Parathyroid adenoma (tissue), 2 donors: ENCODE results near the gene ARHGEF12.

Experiments
- H2AFZ ChIP-seq: fragments of 300-600 bp; sonication (generic); one replicate; pipeline ENCODE4 v1.7.0; 2017; ENCODE audit warnings: antibody characterized with exemption, mild to moderate bottlenecking
- H3K27ac ChIP-seq: fragments of 300-600 bp; sonication (generic); one replicate; pipeline ENCODE4 v1.7.0; 2017
- H3K27me3 ChIP-seq: fragments of 300-600 bp; sonication (generic); one replicate; pipeline ENCODE4 v1.7.0; 2017; ENCODE audit warnings: low read length; ENCODE audit not compliant: control insufficient read depth, insufficient read depth
- H3K36me3 ChIP-seq: fragments of 300-600 bp; sonication (generic); one replicate; pipeline ENCODE4 v1.7.0; 2017; ENCODE audit warnings: low read length; ENCODE audit not compliant: control insufficient read depth, insufficient read depth
- H3K4me1 ChIP-seq: fragments of 300-600 bp; sonication (generic); one replicate; pipeline ENCODE4 v1.7.0; 2017; ENCODE audit warnings: control low read depth
- H3K4me2 ChIP-seq: fragments of 300-600 bp; sonication (generic); one replicate; pipeline ENCODE4 v1.7.0; 2017; ENCODE audit warnings: low read length
- H3K4me3 ChIP-seq: fragments of 300-600 bp; sonication (generic); one replicate; pipeline ENCODE4 v1.7.0; 2017; ENCODE audit warnings: low read depth, low read length
- H3K79me2 ChIP-seq: fragments of 300-600 bp; sonication (generic); one replicate; pipeline ENCODE4 v1.7.0; 2017; ENCODE audit warnings: control low read depth
- H3K9ac ChIP-seq: fragments of 300-600 bp; sonication (generic); one replicate; pipeline ENCODE4 v1.7.0; 2017; ENCODE audit warnings: mild to moderate bottlenecking
- H3K9me3 ChIP-seq: fragments of 300-600 bp; sonication (generic); one replicate; pipeline ENCODE4 v1.7.0; 2017; ENCODE audit warnings: low read length; ENCODE audit not compliant: control insufficient read depth
- TF ChIP-seq, protein P1 (sequence below): fragments of 300-600 bp; sonication (generic); IDR thresholded peaks from one replicate; pipeline ENCODE4 v1.7.0; 2017; ENCODE audit warnings: antibody characterized with exemption, mild to moderate bottlenecking
- donor health status: primary hyperparathyroidism.

ARHGEF12 gene

GRCh38 chr11:120306519-120307242, 29.5 kb upstream of the ARHGEF12 start:
- H3K27me3 ChIP-seq = no peaks in the 10 kb centered on the region
- no peak overlapping the region for H3K27ac ChIP-seq
- TF ChIP-seq, protein P1, sequence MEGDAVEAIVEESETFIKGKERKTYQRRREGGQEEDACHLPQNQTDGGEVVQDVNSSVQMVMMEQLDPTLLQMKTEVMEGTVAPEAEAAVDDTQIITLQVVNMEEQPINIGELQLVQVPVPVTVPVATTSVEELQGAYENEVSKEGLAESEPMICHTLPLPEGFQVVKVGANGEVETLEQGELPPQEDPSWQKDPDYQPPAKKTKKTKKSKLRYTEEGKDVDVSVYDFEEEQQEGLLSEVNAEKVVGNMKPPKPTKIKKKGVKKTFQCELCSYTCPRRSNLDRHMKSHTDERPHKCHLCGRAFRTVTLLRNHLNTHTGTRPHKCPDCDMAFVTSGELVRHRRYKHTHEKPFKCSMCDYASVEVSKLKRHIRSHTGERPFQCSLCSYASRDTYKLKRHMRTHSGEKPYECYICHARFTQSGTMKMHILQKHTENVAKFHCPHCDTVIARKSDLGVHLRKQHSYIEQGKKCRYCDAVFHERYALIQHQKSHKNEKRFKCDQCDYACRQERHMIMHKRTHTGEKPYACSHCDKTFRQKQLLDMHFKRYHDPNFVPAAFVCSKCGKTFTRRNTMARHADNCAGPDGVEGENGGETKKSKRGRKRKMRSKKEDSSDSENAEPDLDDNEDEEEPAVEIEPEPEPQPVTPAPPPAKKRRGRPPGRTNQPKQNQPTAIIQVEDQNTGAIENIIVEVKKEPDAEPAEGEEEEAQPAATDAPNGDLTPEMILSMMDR = no peak
- no peaks in the 10 kb centered on the region for H3K79me2 ChIP-seq
- peaks cover 9% of the 10 kb centered on the region for H3K4me1 ChIP-seq
- H3K4me2 ChIP-seq = no peak overlapping the region
- no peaks in the 10 kb centered on the region for H3K36me3 ChIP-seq
- no peaks in the 10 kb centered on the region for H3K9me3 ChIP-seq
- H2AFZ ChIP-seq = no peak overlapping the region
- no peak overlapping the region for H3K9ac ChIP-seq
- no peak overlapping the region for H3K4me3 ChIP-seq

GRCh38 chr11:120307476-120307875, 28.7 kb upstream of the ARHGEF12 start:
- H3K4me3 ChIP-seq = no peak overlapping the region

DNA sequence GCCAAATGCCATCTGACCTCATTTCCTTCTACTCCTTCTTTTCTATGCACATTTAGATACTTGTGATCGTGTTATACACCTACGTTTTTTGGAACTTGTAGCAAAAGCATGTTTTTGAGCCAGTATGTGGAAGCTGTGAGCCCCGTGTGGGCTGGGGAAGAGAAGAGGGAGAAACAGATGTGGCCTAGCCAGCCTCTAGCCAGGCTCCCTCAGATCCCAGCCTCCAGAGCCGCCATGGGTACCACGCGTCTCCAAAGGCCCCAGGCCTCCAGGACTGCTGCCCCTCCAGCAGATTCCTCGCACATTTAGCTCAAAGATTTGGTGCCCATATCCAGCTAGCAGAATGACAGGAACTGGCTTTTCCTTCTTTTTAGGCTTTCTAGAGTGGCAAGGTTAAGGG, 28.1 kb upstream of the ARHGEF12 start:
- Histone ChIP-seq H3K4me2 (no peak overlapping the region), H3K79me2 (no peaks in the 10 kb centered on the region), H3K9ac (no peak overlapping the region), H3K27me3 (no peaks in the 10 kb centered on the region), H3K36me3 (no peaks in the 10 kb centered on the region), H3K4me3 (no peak overlapping the region), H2AFZ (no peak overlapping the region), H3K9me3 (no peaks in the 10 kb centered on the region), H3K27ac (no peak overlapping the region), H3K4me1 (no peaks in the 10 kb centered on the region)
- TF ChIP-seq, protein P1 = no peak

More at GRCh38 chr11:120307476-120307875, 28.7 kb upstream of the ARHGEF12 start:
- no peaks in the 10 kb centered on the region for H3K36me3 ChIP-seq
- peaks cover 4% of the 10 kb centered on the region for H3K4me1 ChIP-seq
- no peaks in the 10 kb centered on the region for H3K79me2 ChIP-seq
- no peaks in the 10 kb centered on the region for H3K9me3 ChIP-seq
- H2AFZ ChIP-seq = no peak overlapping the region
- H3K9ac ChIP-seq = no peak overlapping the region
- TF ChIP-seq, protein P1 = no peak
- H3K27ac ChIP-seq = no peak overlapping the region
- no peaks in the 10 kb centered on the region for H3K27me3 ChIP-seq
- H3K4me2 ChIP-seq = no peak overlapping the region

DNA sequence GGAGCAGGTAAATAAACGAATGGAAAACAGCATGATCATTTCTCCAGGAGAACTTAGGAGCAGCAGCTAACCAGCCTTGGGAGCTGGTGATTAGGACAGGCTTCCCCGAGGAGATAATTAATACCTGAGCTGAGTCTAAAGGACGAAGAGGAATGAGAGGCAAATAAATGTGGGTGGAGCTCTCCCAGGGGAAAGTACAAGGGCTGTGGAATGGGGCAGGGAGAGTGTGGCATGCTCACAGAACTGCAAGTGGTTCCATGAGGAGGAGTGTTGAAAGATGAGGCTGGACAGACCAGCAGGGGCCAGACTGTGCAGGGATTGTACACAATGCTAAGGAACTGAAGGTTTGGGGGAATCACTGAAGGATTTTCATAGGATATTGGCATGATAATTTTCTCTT, 25.3 kb upstream of the ARHGEF12 start:
- H2AFZ ChIP-seq = no peak overlapping the region
- H3K9ac ChIP-seq = no peak overlapping the region
- H3K79me2 ChIP-seq = no peaks in the 10 kb centered on the region
- TF ChIP-seq, protein P1 = no peak
- no peak overlapping the region for H3K4me3 ChIP-seq
- no peak overlapping the region for H3K4me2 ChIP-seq
- H3K27me3 ChIP-seq = no peaks in the 10 kb centered on the region
- no peaks in the 10 kb centered on the region for H3K4me1 ChIP-seq
- no peaks in the 10 kb centered on the region for H3K36me3 ChIP-seq
- no peaks in the 10 kb centered on the region for H3K9me3 ChIP-seq
- no peak overlapping the region for H3K27ac ChIP-seq

GRCh38 chr11:120314861-120315260, 21.4 kb upstream of the ARHGEF12 start:
- Histone ChIP-seq H3K79me2 (no peaks in the 10 kb centered on the region), H3K27ac (no peak overlapping the region), H2AFZ (no peak overlapping the region), H3K4me1 (peaks cover 10% of the 10 kb centered on the region), H3K9me3 (no peaks in the 10 kb centered on the region), H3K4me3 (no peak overlapping the region), H3K36me3 (no peaks in the 10 kb centered on the region), H3K9ac (no peak overlapping the region), H3K4me2 (no peak overlapping the region), H3K27me3 (no peaks in the 10 kb centered on the region)
- TF ChIP-seq, protein P1 = no peak
